Effector memory CD8-positive, alpha-beta T cell (primary cell): ENCODE results near the gene FXYD6.
"Not testable (repeated sequence)": the region's sequence is repeated elsewhere in the genome, so short reads cannot be mapped to it uniquely, and the experiment has no call there.

ENCODE experiments used
- ATAC-seq: fragments of 150-1000 bp; cut with Tn5 transposase; replicated peaks from 2 replicates; pipeline ENCODE4 v1.10.0; 2021; ENCODE audit warnings: mild to moderate bottlenecking, moderate library complexity
- DNase-seq, 3 experiments: peaks; one replicate each; pipeline ENCODE4 v3.0.0; 2021
- H3K27ac Mint-ChIP-seq, 2 donors: one replicate each; pipeline ENCODE4 v1.8.0; 2022; ENCODE audit warnings: mild to moderate bottlenecking in 2 of 2, mixed read lengths in 2 of 2, moderate library complexity in 2 of 2
- H3K27me3 Mint-ChIP-seq, 2 donors: one replicate each; pipeline ENCODE4 v1.8.0; 2022; ENCODE audit warnings: mixed read lengths in 2 of 2
- H3K36me3 Mint-ChIP-seq: one replicate; pipeline ENCODE4 v1.8.0; 2022; ENCODE audit warnings: mild to moderate bottlenecking, moderate library complexity, mixed read lengths; ENCODE audit not compliant: insufficient read depth
- H3K4me1 Mint-ChIP-seq, 2 donors: one replicate each; pipeline ENCODE4 v1.8.0; 2022; ENCODE audit warnings: low read depth in 2 of 2, mixed read lengths in 2 of 2
- H3K4me3 Mint-ChIP-seq, 2 donors: one replicate each; pipeline ENCODE4 v1.8.0; 2022; ENCODE audit warnings: mild to moderate bottlenecking in 2 of 2, mixed read lengths in 2 of 2, moderate library complexity in 2 of 2
- H3K9me3 Mint-ChIP-seq, 2 donors: one replicate each; pipeline ENCODE4 v1.8.0; 2022; ENCODE audit warnings: mixed read lengths in 2 of 2
- total RNA-seq, 9 experiments: gene quantifications; one replicate each; lab custom pipeline; 2026; lab: John Stamatoyannopoulos, UW

Gene FXYD6, protein sequence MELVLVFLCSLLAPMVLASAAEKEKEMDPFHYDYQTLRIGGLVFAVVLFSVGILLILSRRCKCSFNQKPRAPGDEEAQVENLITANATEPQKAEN
- 0 to 1.1 (median 0) reads per million in 9 experiments for total RNA-seq

- no peak for DNase-seq
- H3K27ac Mint-ChIP-seq: peak within 1 kb of the TSS; percentile 44 to 57
Measured at GRCh38 chr11:117876341-117877119, at the start of gene FXYD6. Gene FXYD6 (minus strand): TSS chr11:117876658. CDS start chr11:117842776, 33,882 bp downstream.

DNA sequence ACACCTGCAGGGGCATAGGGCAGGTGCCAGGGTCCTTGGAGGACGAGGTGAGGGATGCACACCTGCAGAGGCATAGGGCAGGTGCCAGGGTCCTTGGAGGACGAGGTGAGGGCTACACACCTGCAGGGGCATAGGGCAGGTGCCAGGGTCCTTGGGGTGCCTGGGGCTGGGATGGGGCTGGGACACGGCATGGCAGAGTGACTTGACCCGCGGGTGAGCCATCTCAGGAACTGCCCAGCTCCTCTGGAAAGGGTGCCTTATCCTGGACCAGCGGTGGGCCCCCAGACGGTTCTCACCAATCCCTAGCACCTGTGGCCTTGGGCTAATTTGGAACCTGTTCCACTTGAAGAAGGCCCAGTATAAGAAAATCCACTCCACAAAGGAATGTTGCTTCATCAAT is 49.7 kb upstream of the FXYD6 start:
- H3K9me3 Mint-ChIP-seq, DNase-seq, ATAC-seq, H3K36me3 Mint-ChIP-seq, H3K27ac Mint-ChIP-seq, H3K27me3 Mint-ChIP-seq, H3K4me3 Mint-ChIP-seq: not testable (repeated sequence)
- H3K4me1 Mint-ChIP-seq: peaks cover 25 to 28% of the 10 kb centered on the region in 2 donors

More at GRCh38 chr11:117876341-117877119, at the start of gene FXYD6:
- ATAC-seq: peak; percentile 14
- Mint-ChIP-seq H3K36me3 (peaks cover 3% of the 10 kb centered on the region), H3K4me3 (peak within 1 kb of the TSS; percentile 86 to 91), H3K27me3 (peaks cover 83 to 96% of the 10 kb centered on the region in 2 donors), H3K9me3 (no peaks in the 10 kb centered on the region), H3K4me1 (peaks cover 23 to 30% of the 10 kb centered on the region in 2 donors)

GRCh38 chr11:117925198-117925925 is 48.9 kb upstream of the FXYD6 start:
- DNase-seq (no peak), ATAC-seq (no peak)
- no peak overlapping the region for H3K4me3 Mint-ChIP-seq
- no peaks in the 10 kb centered on the region for H3K27me3 Mint-ChIP-seq
- H3K4me1 Mint-ChIP-seq: peaks cover 17 to 20% of the 10 kb centered on the region in 2 donors
- no peak overlapping the region for H3K27ac Mint-ChIP-seq
- no peaks in the 10 kb centered on the region for H3K36me3 Mint-ChIP-seq
- H3K9me3 Mint-ChIP-seq: no peaks in the 10 kb centered on the region

- Mint-ChIP-seq H3K27me3 (no peaks in the 10 kb centered on the region), H3K9me3 (no peaks in the 10 kb centered on the region), H3K4me3 (no peak overlapping the region), H3K4me1 (peaks cover 14% of the 10 kb centered on the region in 2 donors), H3K27ac (no peak overlapping the region), H3K36me3 (no peaks in the 10 kb centered on the region)
- ATAC-seq (no peak), DNase-seq (no peak)
Measured at GRCh38 chr11:117924631-117925170, 48.2 kb upstream of the FXYD6 start.

DNA sequence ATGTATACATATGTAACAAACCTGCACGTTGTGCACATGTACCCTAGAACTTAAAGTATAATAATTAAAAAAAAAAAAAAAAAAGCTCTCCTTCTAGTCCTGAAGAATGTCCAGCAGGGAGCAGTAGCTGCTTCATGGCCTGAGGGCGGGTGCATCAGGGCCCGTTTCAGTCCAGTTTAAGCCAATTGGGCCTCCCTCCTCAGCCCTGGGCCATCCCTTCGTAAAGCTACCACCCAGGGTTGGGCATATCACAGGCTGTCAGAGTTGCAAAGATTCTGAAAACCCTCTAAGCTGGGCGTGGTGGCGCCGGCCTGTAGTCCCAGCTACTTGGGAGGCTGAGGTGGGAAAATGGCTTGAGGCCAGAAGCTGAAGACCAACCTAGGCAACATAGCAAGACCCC is 47.3 kb upstream of the FXYD6 start:
- DNase-seq (no peak), ATAC-seq (no peak)
- Mint-ChIP-seq H3K36me3 (no peaks in the 10 kb centered on the region), H3K27me3 (no peaks in the 10 kb centered on the region), H3K27ac (no peak overlapping the region), H3K4me3 (no peak overlapping the region), H3K9me3 (no peaks in the 10 kb centered on the region), H3K4me1 (peaks cover 9 to 10% of the 10 kb centered on the region in 2 donors)

- Mint-ChIP-seq H3K27me3 (no peaks in the 10 kb centered on the region), H3K4me3 (no peak overlapping the region), H3K4me1 (peaks cover 4 to 6% of the 10 kb centered on the region in 2 donors), H3K27ac (no peak overlapping the region), H3K9me3 (no peaks in the 10 kb centered on the region), H3K36me3 (no peaks in the 10 kb centered on the region)
- ATAC-seq (no peak), DNase-seq (no peak)
Measured at GRCh38 chr11:117923275-117923674, 46.8 kb upstream of the FXYD6 start.

- ATAC-seq (no peak), DNase-seq (no peak)
- peaks cover 0 to 3% of the 10 kb centered on the region in 2 donors for H3K4me1 Mint-ChIP-seq
- H3K36me3 Mint-ChIP-seq: no peaks in the 10 kb centered on the region
- H3K27me3 Mint-ChIP-seq: no peaks in the 10 kb centered on the region
- no peak overlapping the region for H3K4me3 Mint-ChIP-seq
- H3K9me3 Mint-ChIP-seq: no peaks in the 10 kb centered on the region
- H3K27ac Mint-ChIP-seq: no peak overlapping the region
Measured at GRCh38 chr11:117921893-117922292, 45.4 kb upstream of the FXYD6 start.

DNA sequence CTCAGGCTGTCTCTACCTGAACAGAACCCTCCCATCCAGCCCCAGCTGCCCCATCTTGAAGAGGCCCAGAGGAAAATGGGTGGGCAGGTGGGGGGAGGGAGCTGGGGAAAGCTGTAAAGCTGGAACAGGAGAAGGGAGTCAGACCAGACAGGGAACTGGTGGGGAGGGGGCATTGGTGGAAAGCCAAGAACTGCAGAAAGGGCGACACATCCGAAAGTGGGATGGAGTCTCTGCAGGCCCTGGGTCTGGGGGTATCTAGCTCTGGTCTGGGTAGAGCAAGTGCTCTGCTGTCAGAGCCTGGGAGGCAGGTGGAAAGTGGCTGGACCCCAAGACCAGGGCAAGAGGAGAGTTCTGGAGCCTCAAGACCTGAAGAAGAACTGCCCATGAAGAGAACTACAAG is 45.0 kb upstream of the FXYD6 start:
- H3K27me3 Mint-ChIP-seq: peaks cover 0 to 3% of the 10 kb centered on the region in 2 donors
- DNase-seq (no peak), ATAC-seq (no peak)
- H3K9me3 Mint-ChIP-seq: no peaks in the 10 kb centered on the region
- no peak overlapping the region for H3K27ac Mint-ChIP-seq
- H3K4me3 Mint-ChIP-seq: no peak overlapping the region
- H3K4me1 Mint-ChIP-seq: peaks cover 0 to 3% of the 10 kb centered on the region in 2 donors
- H3K36me3 Mint-ChIP-seq: peaks cover under 1% of the 10 kb centered on the region

DNA sequence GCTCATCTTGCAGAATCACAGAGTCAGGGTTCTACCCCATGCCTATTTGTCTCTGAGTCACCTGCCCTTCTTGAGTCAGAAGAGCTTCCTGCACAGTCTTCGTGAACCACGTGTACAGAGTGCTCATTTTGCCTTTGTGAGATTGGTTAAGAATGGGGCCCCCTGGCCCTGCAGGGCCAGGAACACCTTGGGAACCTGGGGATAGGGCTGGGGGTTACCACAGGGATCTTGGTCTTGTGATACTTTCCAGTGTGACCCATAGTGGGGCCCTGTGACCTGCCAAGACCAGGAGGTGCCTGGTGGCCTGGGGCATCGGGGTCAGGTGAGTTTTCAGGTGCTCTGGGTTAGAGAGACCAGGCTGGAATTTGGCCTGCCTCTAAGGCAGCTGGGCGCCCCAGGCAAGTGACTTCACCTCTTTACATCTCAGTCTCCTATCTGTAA is 43.3 kb upstream of the FXYD6 start:
- Mint-ChIP-seq H3K27me3 (peaks cover 0 to 7% of the 10 kb centered on the region in 2 donors), H3K36me3 (peaks cover 4% of the 10 kb centered on the region), H3K4me1 (peaks cover 0 to 3% of the 10 kb centered on the region in 2 donors), H3K27ac (no peak overlapping the region), H3K4me3 (no peak overlapping the region), H3K9me3 (no peaks in the 10 kb centered on the region)
- ATAC-seq: no peak
- DNase-seq: no peak

- no peak overlapping the region for H3K27ac Mint-ChIP-seq
- no peaks in the 10 kb centered on the region for H3K9me3 Mint-ChIP-seq
- DNase-seq (no peak), ATAC-seq (no peak)
- H3K36me3 Mint-ChIP-seq: peaks cover 4% of the 10 kb centered on the region
- H3K4me1 Mint-ChIP-seq: peaks cover 0 to 3% of the 10 kb centered on the region in 2 donors
- H3K27me3 Mint-ChIP-seq: peaks cover 0 to 7% of the 10 kb centered on the region in 2 donors
- no peak overlapping the region for H3K4me3 Mint-ChIP-seq
Measured at GRCh38 chr11:117919341-117919740, 42.9 kb upstream of the FXYD6 start.

GRCh38 chr11:117918366-117919255 is 42.2 kb upstream of the FXYD6 start:
- Mint-ChIP-seq H3K36me3 (peaks cover 4% of the 10 kb centered on the region), H3K4me3 (no peak overlapping the region), H3K4me1 (peaks cover 0 to 3% of the 10 kb centered on the region in 2 donors), H3K9me3 (no peaks in the 10 kb centered on the region), H3K27me3 (peaks cover 0 to 7% of the 10 kb centered on the region in 2 donors), H3K27ac (no peak overlapping the region)
- DNase-seq (no peak), ATAC-seq (no peak)

DNA sequence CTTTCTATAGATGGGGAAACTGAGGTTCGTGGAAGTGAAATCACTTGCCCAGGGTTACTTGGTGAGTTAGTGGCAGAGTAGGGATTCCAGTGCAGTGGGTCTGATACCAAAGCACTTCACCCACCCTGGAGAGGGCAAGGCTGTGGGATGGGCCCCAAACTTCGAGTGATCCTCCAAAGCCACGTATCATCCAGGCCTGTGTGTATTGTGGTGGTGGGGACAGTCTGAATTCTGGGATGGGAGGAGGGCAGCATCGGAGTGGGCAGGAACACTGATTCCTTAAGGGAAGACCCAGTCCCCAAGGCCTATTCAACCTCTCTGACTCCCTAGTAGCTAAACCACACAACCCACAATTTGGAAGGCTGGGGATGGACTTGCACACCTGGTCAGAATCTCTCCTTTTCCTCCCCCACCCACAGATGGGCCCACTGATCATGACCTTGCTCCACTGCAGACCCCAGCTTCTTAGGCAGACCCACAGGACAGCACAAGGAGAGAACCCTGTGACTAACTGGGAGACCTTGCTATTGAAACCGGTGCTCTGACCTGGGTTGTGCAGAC is 41.2 kb upstream of the FXYD6 start:
- Mint-ChIP-seq H3K27me3 (peaks cover 0 to 8% of the 10 kb centered on the region in 2 donors), H3K9me3 (no peaks in the 10 kb centered on the region), H3K36me3 (peaks cover 4% of the 10 kb centered on the region), H3K4me3 (no peak overlapping the region), H3K27ac (no peak overlapping the region), H3K4me1 (peaks cover 0 to 3% of the 10 kb centered on the region in 2 donors)
- DNase-seq (no peak), ATAC-seq (no peak)
